GM23338 (cell line): ENCODE measurements around the gene UBA3. TPM values are rescaled to one million over a fixed set of nuclear protein-coding genes. Genes with fewer than 3 reads are reported as not detected.

Experiments
- ATAC-seq: fragments of 200-7000 bp; cut with Tn5 transposase; 3 replicates; pipeline ENCODE4 v1.9.1; 2020
- DNase-seq: peaks from one replicate; pipeline ENCODE4 v3.0.0-alpha.2; 2015; ENCODE audit warnings: low spot score
- H2AFZ ChIP-seq: fragments of 200-600 bp; sonication (generic); 2 replicates; pipeline ENCODE4 v1.8.0; 2016; ENCODE audit warnings: antibody characterized with exemption, mild to moderate bottlenecking, moderate library complexity
- H3F3A ChIP-seq: fragments of 200-600 bp; sonication (generic); replicated peaks from 2 replicates; pipeline ENCODE4 v1.8.0; 2017; ENCODE audit warnings: antibody characterized with exemption, mixed run types, low read depth
- H3K27ac ChIP-seq: fragments of 200-600 bp; sonication (generic); 2 replicates; pipeline ENCODE4 v1.6.1; 2016; ENCODE audit warnings: low read depth
- H3K27me3 ChIP-seq: fragments of 200-600 bp; sonication (generic); 2 replicates; pipeline ENCODE4 v1.8.0; 2016; ENCODE audit warnings: mild to moderate bottlenecking, mixed run types, moderate library complexity; ENCODE audit not compliant: insufficient read depth
- H3K36me3 ChIP-seq: fragments of 200-600 bp; sonication (generic); 2 replicates; pipeline ENCODE4 v1.8.0; 2016; ENCODE audit warnings: mild to moderate bottlenecking; ENCODE audit not compliant: insufficient read depth
- H3K4me1 ChIP-seq: fragments of 200-600 bp; sonication (generic); 2 replicates; pipeline ENCODE4 v1.8.0; 2016; ENCODE audit warnings: mild to moderate bottlenecking, moderate library complexity; ENCODE audit not compliant: insufficient read depth
- H3K4me2 ChIP-seq: fragments of 200-600 bp; sonication (generic); 2 replicates; pipeline ENCODE4 v1.7.1; 2017; ENCODE audit warnings: mixed run types
- H3K4me3 ChIP-seq: fragments of 200-600 bp; sonication (generic); 2 replicates; pipeline ENCODE4 v1.6.1; 2016; ENCODE audit warnings: mixed run types
- H3K79me2 ChIP-seq: fragments of 200-600 bp; sonication (generic); replicated peaks from 2 replicates; pipeline ENCODE4 v1.8.0; 2017; ENCODE audit warnings: mild to moderate bottlenecking; ENCODE audit not compliant: insufficient read depth
- H3K9me2 ChIP-seq: fragments of 200-600 bp; sonication (generic); 2 replicates; pipeline ENCODE4 v1.8.0; 2017; ENCODE audit not compliant: insufficient read depth
- H4K20me1 ChIP-seq: fragments of 200-600 bp; sonication (generic); replicated peaks from 2 replicates; pipeline ENCODE4 v1.8.0; 2017; ENCODE audit warnings: mild to moderate bottlenecking; ENCODE audit not compliant: insufficient read depth
- H3K27ac Mint-ChIP-seq: 2 replicates; pipeline ENCODE4 v1.8.0; 2020; ENCODE audit warnings: inconsistent platforms, mild to moderate bottlenecking, moderate library complexity, mixed read lengths
- H3K27me3 Mint-ChIP-seq: 3 replicates; pipeline ENCODE4 v1.8.0; 2022; ENCODE audit warnings: low read depth, mild to moderate bottlenecking, moderate library complexity, mixed read lengths, inconsistent platforms; ENCODE audit not compliant: insufficient read depth, poor library complexity
- H3K36me3 Mint-ChIP-seq: 3 replicates; pipeline ENCODE4 v1.8.0; 2021; ENCODE audit warnings: low read depth, mild to moderate bottlenecking, inconsistent platforms, moderate library complexity, mixed read lengths
- H3K4me1 Mint-ChIP-seq: 3 replicates; pipeline ENCODE4 v1.8.0; 2020; ENCODE audit warnings: mild to moderate bottlenecking, inconsistent platforms, mixed read lengths
- H3K4me3 Mint-ChIP-seq: 3 replicates; pipeline ENCODE4 v1.8.0; 2021; ENCODE audit warnings: moderate library complexity, mild to moderate bottlenecking, inconsistent platforms, mixed read lengths
- H3K9me3 Mint-ChIP-seq: 3 replicates; pipeline ENCODE4 v1.8.0; 2020; ENCODE audit warnings: moderate library complexity, mild to moderate bottlenecking, inconsistent platforms, mixed read lengths
- EZH2phosphoT487 ChIP-seq: fragments of 200-600 bp; sonication (generic); IDR thresholded peaks from one replicate; pipeline ENCODE4 v1.8.1; 2018; ENCODE audit warnings: antibody characterized with exemption; ENCODE audit not compliant: unreplicated experiment
- JUNB ChIP-seq: IDR thresholded peaks from one replicate; pipeline ENCODE4 v1.6.1; 2016; ENCODE audit warnings: antibody characterized with exemption; ENCODE audit not compliant: unreplicated experiment
- POLR2AphosphoS5 ChIP-seq: IDR thresholded peaks from 2 replicates; pipeline ENCODE4 v1.6.1; 2016; ENCODE audit warnings: antibody characterized with exemption, low read depth
- polyA plus RNA-seq: library from polyadenylated mRNA; unstranded; fragments of >200 nt; fragmentation: Nextera tagmentation; extraction: Ambion mirVana; gene quantifications from 2 replicates; pipeline ENCODE4 v1.2.1, GENCODE V29; 2016
- total RNA-seq: library from RNA; depleted of rRNA; stranded (reverse); fragments of >200 nt; shearing (Covaris generic); gene quantifications from 2 replicates; pipeline ENCODE4 v1.2.3, GENCODE V29; 2014
- TF ChIP-seq, protein P1 (sequence below): IDR thresholded peaks from 2 replicates; pipeline ENCODE4 v1.6.1; 2016; ENCODE audit warnings: antibody characterized with exemption
- TF ChIP-seq, protein P2 (sequence below): IDR thresholded peaks from one replicate; pipeline ENCODE4 v1.6.1; 2018; ENCODE audit warnings: antibody characterized with exemption; ENCODE audit not compliant: unreplicated experiment

UBA3 gene
- total and polyA plus RNA-seq, 2 experiments from 2014 or later = 53.2 to 85.3 TPM

DNA sequence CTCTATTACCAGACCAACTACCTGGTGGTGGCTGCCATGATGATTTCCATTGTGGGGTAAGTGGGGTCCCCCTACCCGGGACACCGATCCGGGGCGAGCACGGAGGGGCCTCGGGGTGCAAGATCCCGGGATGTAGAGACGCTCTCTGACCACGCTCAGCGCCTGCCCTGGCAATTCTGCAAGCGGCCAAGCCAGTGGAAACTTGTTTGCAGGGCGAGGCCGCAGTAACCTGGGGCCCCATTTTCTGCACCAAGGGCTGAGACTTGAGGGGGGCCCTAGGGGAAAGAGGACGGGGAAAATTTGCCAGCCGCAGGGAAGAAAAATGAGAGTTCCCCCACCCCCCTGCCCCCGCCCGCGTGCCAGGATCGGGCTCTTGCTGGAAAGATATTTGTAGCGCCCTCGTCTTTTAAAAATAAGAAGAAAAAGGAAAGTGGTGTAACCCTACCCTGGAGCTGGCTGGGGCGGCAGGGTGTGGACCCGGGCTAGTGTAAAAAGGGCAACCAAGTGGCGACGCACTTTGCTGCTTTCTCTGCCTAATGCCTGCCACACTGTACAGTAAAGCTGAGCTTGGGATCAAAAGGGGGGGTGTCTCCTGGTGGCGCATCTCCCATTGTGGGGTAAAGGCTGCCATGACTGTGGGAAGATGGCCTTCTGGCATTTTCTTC lies 5.1 kb upstream of the UBA3 start:
- Histone ChIP-seq H3K27ac (no peak overlapping the region), H3K4me1 (peaks cover 44% of the 10 kb centered on the region), H2AFZ (peak overlapping the region; percentile 95), H3K4me3 (peak overlapping the region; percentile 81), H3K27me3 (no peaks in the 10 kb centered on the region), H4K20me1 (no peaks in the 10 kb centered on the region), H3K36me3 (no peaks in the 10 kb centered on the region), H3F3A (no peaks in the 10 kb centered on the region), H3K9me2 (no peaks in the 10 kb centered on the region), H3K4me2 (peak overlapping the region; percentile 84), H3K79me2 (0 out of 2 replicates have a peak, but pooled peaks cover 13% of the 10 kb centered on the region)
- TF ChIP-seq, protein P1, sequence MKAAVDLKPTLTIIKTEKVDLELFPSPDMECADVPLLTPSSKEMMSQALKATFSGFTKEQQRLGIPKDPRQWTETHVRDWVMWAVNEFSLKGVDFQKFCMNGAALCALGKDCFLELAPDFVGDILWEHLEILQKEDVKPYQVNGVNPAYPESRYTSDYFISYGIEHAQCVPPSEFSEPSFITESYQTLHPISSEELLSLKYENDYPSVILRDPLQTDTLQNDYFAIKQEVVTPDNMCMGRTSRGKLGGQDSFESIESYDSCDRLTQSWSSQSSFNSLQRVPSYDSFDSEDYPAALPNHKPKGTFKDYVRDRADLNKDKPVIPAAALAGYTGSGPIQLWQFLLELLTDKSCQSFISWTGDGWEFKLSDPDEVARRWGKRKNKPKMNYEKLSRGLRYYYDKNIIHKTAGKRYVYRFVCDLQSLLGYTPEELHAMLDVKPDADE = no peak
- Mint-ChIP-seq H3K36me3 (no peaks in the 10 kb centered on the region; the same call in 2 of the 3 replicates), H3K4me3 (peak overlapping the region; percentile 95), H3K27me3 (no peaks in the 10 kb centered on the region), H3K27ac (no peak overlapping the region), H3K4me1 (peaks cover 53% of the 10 kb centered on the region), H3K9me3 (no peaks in the 10 kb centered on the region)
- DNase-seq (no peak), ATAC-seq (peak; percentile 50)

DNA sequence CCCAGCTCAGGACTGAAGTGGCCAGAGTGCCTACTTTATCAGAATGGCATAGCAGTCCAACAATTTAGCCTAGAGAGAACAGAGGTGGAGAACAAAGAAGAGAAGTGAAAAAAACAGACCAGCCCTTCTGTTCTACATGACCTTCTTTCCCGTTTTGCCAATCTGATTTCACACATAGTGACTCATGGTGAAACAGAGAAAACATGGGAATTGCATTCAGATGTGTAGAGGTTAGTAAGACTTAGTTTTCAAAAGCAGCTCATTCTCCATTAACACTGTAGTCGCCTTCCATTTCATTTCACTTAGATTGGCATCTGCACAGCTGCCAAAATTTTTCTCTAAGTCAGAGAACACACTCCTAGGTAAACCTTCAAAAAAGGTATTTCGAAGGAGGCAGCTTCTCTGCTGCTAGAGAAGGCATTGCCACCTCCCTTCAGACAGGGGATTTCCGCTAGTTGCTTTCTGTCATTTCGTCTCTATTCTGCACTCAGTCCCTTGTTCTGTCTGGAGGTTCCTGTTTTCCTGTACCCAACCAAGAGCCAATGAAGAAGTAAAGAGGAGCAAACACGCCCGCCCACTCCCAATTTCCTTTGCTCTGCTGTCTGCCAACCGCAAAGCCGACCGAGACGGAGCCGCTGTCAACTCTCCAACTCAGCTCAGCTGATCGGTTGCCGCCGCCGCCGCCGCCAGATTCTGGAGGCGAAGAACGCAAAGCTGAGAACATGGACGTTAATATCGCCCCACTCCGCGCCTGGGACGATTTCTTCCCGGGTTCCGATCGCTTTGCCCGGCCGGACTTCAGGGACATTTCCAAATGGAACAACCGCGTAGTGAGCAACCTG lies 4.4 kb upstream of the UBA3 start, which contains the start of gene ARL6IP5:
Gene ARL6IP5 (plus strand): TSS at position 612 of the 842 bp plus-strand sequence. CDS start 111 bp downstream, at position 723.
- Mint-ChIP-seq H3K27me3 (no peaks in the 10 kb centered on the region), H3K27ac (no peak within 1 kb of the TSS; the same call in 1 of the 2 replicates), H3K4me1 (peaks cover 47% of the 10 kb centered on the region), H3K9me3 (no peaks in the 10 kb centered on the region), H3K4me3 (peak within 1 kb of the TSS; percentile 95), H3K36me3 (no peaks in the 10 kb centered on the region; the same call in 2 of the 3 replicates)
- no peaks in the 10 kb centered on the region for H3K9me2 ChIP-seq
- H3K27me3 ChIP-seq = no peaks in the 10 kb centered on the region
- no peaks in the 10 kb centered on the region for H3K36me3 ChIP-seq
- ATAC-seq (peak; percentile 80), DNase-seq (peak; percentile 95)
- peak within 1 kb of the TSS; percentile 81 for H3K4me3 ChIP-seq
- H3K4me2 ChIP-seq = peak within 1 kb of the TSS; percentile 84
- peaks cover 13% of the 10 kb centered on the region for H3K79me2 ChIP-seq
- no peaks in the 10 kb centered on the region for H3F3A ChIP-seq
- H3K27ac ChIP-seq = no peak within 1 kb of the TSS
- TF ChIP-seq EZH2phosphoT487 (no peak), POLR2AphosphoS5 (peak; percentile 44; the same call in 1 of the 2 replicates), JUNB (no peak)
- TF ChIP-seq, protein P2, sequence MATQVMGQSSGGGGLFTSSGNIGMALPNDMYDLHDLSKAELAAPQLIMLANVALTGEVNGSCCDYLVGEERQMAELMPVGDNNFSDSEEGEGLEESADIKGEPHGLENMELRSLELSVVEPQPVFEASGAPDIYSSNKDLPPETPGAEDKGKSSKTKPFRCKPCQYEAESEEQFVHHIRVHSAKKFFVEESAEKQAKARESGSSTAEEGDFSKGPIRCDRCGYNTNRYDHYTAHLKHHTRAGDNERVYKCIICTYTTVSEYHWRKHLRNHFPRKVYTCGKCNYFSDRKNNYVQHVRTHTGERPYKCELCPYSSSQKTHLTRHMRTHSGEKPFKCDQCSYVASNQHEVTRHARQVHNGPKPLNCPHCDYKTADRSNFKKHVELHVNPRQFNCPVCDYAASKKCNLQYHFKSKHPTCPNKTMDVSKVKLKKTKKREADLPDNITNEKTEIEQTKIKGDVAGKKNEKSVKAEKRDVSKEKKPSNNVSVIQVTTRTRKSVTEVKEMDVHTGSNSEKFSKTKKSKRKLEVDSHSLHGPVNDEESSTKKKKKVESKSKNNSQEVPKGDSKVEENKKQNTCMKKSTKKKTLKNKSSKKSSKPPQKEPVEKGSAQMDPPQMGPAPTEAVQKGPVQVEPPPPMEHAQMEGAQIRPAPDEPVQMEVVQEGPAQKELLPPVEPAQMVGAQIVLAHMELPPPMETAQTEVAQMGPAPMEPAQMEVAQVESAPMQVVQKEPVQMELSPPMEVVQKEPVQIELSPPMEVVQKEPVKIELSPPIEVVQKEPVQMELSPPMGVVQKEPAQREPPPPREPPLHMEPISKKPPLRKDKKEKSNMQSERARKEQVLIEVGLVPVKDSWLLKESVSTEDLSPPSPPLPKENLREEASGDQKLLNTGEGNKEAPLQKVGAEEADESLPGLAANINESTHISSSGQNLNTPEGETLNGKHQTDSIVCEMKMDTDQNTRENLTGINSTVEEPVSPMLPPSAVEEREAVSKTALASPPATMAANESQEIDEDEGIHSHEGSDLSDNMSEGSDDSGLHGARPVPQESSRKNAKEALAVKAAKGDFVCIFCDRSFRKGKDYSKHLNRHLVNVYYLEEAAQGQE = no peak
- H4K20me1 ChIP-seq = no peaks in the 10 kb centered on the region
- H2AFZ ChIP-seq = peak within 1 kb of the TSS; percentile 95
- peaks cover 37% of the 10 kb centered on the region for H3K4me1 ChIP-seq
